H9 (cell line): ENCODE measurements around the gene TNFRSF21. TPM values are rescaled to one million over a fixed set of nuclear protein-coding genes. Genes with fewer than 3 reads are reported as not detected.

ENCODE experiments used
- DNase-seq: peaks from one replicate; pipeline ENCODE4 v3.0.0-alpha.2; 2017
- H2AFZ ChIP-seq: one replicate; pipeline ENCODE4 v1.6.1; 2013; ENCODE audit warnings: mild to moderate bottlenecking, low read length, control low read depth, moderate library complexity
- H2AK5ac ChIP-seq: 2 replicates; pipeline ENCODE4 v1.6.1; 2013; ENCODE audit warnings: low read length, control low read depth, mixed read lengths; ENCODE audit not compliant: insufficient read length
- H2BK120ac ChIP-seq: one replicate; pipeline ENCODE4 v1.6.1; 2013; ENCODE audit warnings: low read depth, mild to moderate bottlenecking, low read length, control low read depth, inconsistent platforms; ENCODE audit not compliant: poor library complexity, severe bottlenecking
- H2BK12ac ChIP-seq: 2 replicates; pipeline ENCODE4 v1.6.1; 2013; ENCODE audit warnings: low read length, control low read depth, mixed read lengths, low read depth; ENCODE audit not compliant: insufficient read length
- H2BK15ac ChIP-seq: 2 replicates; pipeline ENCODE4 v1.6.1; 2013; ENCODE audit warnings: low read depth, low read length, control low read depth
- H2BK20ac ChIP-seq: one replicate; pipeline ENCODE4 v1.6.1; 2013; ENCODE audit warnings: low read depth, mild to moderate bottlenecking, low read length, control low read depth, inconsistent platforms; ENCODE audit not compliant: poor library complexity, severe bottlenecking
- H2BK5ac ChIP-seq: 2 replicates; pipeline ENCODE4 v1.6.1; 2013; ENCODE audit warnings: low read length, control low read depth, mixed read lengths; ENCODE audit not compliant: insufficient read length
- H3K14ac ChIP-seq: 2 replicates; pipeline ENCODE4 v1.6.1; 2013; ENCODE audit warnings: low read length, control low read depth; ENCODE audit not compliant: insufficient read depth
- H3K18ac ChIP-seq: 2 replicates; pipeline ENCODE4 v1.6.1; 2013; ENCODE audit warnings: low read depth, mild to moderate bottlenecking, mixed read lengths, low read length, control low read depth; ENCODE audit not compliant: insufficient read length
- H3K23ac ChIP-seq: 2 replicates; pipeline ENCODE4 v1.6.1; 2013; ENCODE audit warnings: low read length, control low read depth, mixed read lengths, low read depth; ENCODE audit not compliant: insufficient read length
- H3K23me2 ChIP-seq: 2 replicates; pipeline ENCODE4 v1.6.1; 2013; ENCODE audit warnings: low read depth, mild to moderate bottlenecking, mixed read lengths, low read length, control low read depth; ENCODE audit not compliant: insufficient read length, poor library complexity, severe bottlenecking
- H3K27ac ChIP-seq: 2 replicates; pipeline ENCODE4 v1.5.1; 2013; ENCODE audit warnings: low read length, control low read depth, mixed read lengths, low read depth; ENCODE audit not compliant: insufficient read length
- H3K27me3 ChIP-seq: 2 replicates; pipeline ENCODE4 v1.6.1; 2013; ENCODE audit warnings: low read length, control low read depth, inconsistent platforms; ENCODE audit not compliant: insufficient read depth
- H3K4ac ChIP-seq: 2 replicates; pipeline ENCODE4 v1.6.1; 2013; ENCODE audit warnings: low read depth, mild to moderate bottlenecking, control low read depth, inconsistent platforms, low read length, moderate library complexity
- H3K4me1 ChIP-seq: 2 replicates; pipeline ENCODE4 v1.6.1; 2013; ENCODE audit warnings: low read length, control low read depth, inconsistent platforms; ENCODE audit not compliant: insufficient read depth
- H3K4me2 ChIP-seq: 2 replicates; pipeline ENCODE4 v1.6.1; 2013; ENCODE audit warnings: low read length, control low read depth, mixed read lengths; ENCODE audit not compliant: insufficient read length, insufficient read depth
- H3K56ac ChIP-seq: 2 replicates; pipeline ENCODE4 v1.6.1; 2013; ENCODE audit warnings: low read depth, mild to moderate bottlenecking, mixed read lengths, low read length, control low read depth; ENCODE audit not compliant: insufficient read length
- H3K79me1 ChIP-seq: 2 replicates; pipeline ENCODE4 v1.6.1; 2013; ENCODE audit warnings: low read depth, mild to moderate bottlenecking, moderate library complexity, low read length, control low read depth, inconsistent platforms; ENCODE audit not compliant: insufficient read depth, poor library complexity, severe bottlenecking
- H3K79me2 ChIP-seq: 2 replicates; pipeline ENCODE4 v1.6.1; 2013; ENCODE audit warnings: low read length, control low read depth, inconsistent platforms; ENCODE audit not compliant: insufficient read depth
- H3K9ac ChIP-seq: 2 replicates; pipeline ENCODE4 v1.6.1; 2013; ENCODE audit warnings: low read length, control low read depth, mixed read lengths; ENCODE audit not compliant: insufficient read length; ENCODE audit errors: extremely low read depth
- H3K9me3 ChIP-seq: one replicate; pipeline ENCODE4 v1.6.1; 2013; ENCODE audit warnings: low read depth, low read length, inconsistent platforms; ENCODE audit not compliant: control insufficient read depth
- H3T11ph ChIP-seq: one replicate; pipeline ENCODE4 v1.6.1; 2013; ENCODE audit warnings: mild to moderate bottlenecking, low read length, control low read depth, inconsistent platforms
- H4K20me1 ChIP-seq: one replicate; pipeline ENCODE4 v1.6.1; 2013; ENCODE audit not compliant: control insufficient read depth, insufficient read length, insufficient read depth
- H4K5ac ChIP-seq: 2 replicates; pipeline ENCODE4 v1.6.1; 2013; ENCODE audit warnings: low read depth, mild to moderate bottlenecking, mixed read lengths, low read length, control low read depth; ENCODE audit not compliant: insufficient read length
- H4K8ac ChIP-seq: replicated peaks from 2 replicates; pipeline ENCODE4 v1.6.1; 2013; ENCODE audit warnings: low read length, control low read depth, mixed read lengths, low read depth; ENCODE audit not compliant: insufficient read length
- H4K91ac ChIP-seq: 2 replicates; pipeline ENCODE4 v1.6.1; 2013; ENCODE audit warnings: low read depth, mild to moderate bottlenecking, moderate library complexity, mixed read lengths, low read length, control low read depth; ENCODE audit not compliant: insufficient read length
- H3K27ac Mint-ChIP-seq, 3 experiments: 2 replicates in 2 of 3; 3 replicates in 1 of 3; pipeline ENCODE4 v1.8.0; 2020 to 2021; ENCODE audit warnings: mixed read lengths in 3 of 3, mild to moderate bottlenecking in 1 of 3, moderate library complexity in 1 of 3
- H3K27me3 Mint-ChIP-seq: 2 replicates; pipeline ENCODE4 v1.8.0; 2021; ENCODE audit warnings: low read depth, mild to moderate bottlenecking, moderate library complexity, mixed read lengths
- H3K36me3 Mint-ChIP-seq, 3 experiments: 2 replicates in 2 of 3; 3 replicates in 1 of 3; pipeline ENCODE4 v1.8.0; 2020 to 2021; ENCODE audit warnings: low read depth in 3 of 3, mixed read lengths in 3 of 3; ENCODE audit not compliant: insufficient read depth in 1 of 3
- H3K4me1 Mint-ChIP-seq, 2 experiments: 2 replicates each; pipeline ENCODE4 v1.8.0; 2020; ENCODE audit warnings: mixed read lengths in 2 of 2
- H3K4me3 Mint-ChIP-seq, 2 experiments: 2 replicates in 1 of 2; 3 replicates in 1 of 2; pipeline ENCODE4 v1.8.0; 2020 to 2021; ENCODE audit warnings: mild to moderate bottlenecking in 2 of 2, mixed read lengths in 2 of 2, moderate library complexity in 1 of 2
- H3K9me3 Mint-ChIP-seq, 2 experiments: 2 replicates in 1 of 2; 3 replicates in 1 of 2; pipeline ENCODE4 v1.8.0; 2020; ENCODE audit warnings: mild to moderate bottlenecking in 2 of 2, mixed read lengths in 2 of 2, moderate library complexity in 1 of 2
- WGBS: extraction: QIAGEN DNeasy Blood & Tissue Kit; methylation state at CpG from one replicate; pipeline ENCODE4 v1.1.7; 2013; ENCODE audit warnings: missing lambda C conversion rate, low lambda C conversion rate, mixed read lengths; ENCODE audit not compliant: insufficient read length; ENCODE audit errors: extremely low coverage; 5-methylcytosine and 5-hydroxymethylcytosine counted together
- total RNA-seq: library from RNA; stranded (reverse); gene quantifications from 2 replicates; pipeline ENCODE4 v1.2.1, GENCODE V29; 2021
- TF ChIP-seq, protein P1 (sequence below): fragments of 200-600 bp; sonication (generic); conservative IDR thresholded peaks from 3 replicates; pipeline ENCODE4 v1.8.0; 2021; ENCODE audit warnings: antibody characterized with exemption, mild to moderate bottlenecking

The TNFRSF21 gene
- total RNA-seq, 1 experiment from 2014 or later, result 39.1 TPM

DNA sequence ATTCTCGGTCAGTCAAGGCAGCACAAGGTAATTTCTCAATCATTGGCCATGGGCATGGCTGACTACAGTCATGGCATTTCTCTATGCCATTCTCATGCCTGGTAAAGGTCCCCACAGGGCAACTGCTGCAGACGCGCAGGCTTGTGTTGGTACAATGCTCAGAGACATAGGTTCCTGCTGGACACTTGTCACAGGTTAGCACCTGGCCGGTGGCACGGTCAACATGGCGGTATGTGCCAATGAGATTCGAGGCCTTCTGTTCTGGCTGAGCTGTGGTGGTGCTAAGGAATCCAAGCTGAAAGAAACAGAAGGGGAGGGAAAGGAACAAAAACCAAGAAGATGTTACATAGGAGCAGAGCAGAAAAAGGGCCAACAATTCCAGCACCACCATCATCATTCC, 23.4 kb downstream of the TNFRSF21 start:
- no peak overlapping the region for H2BK5ac ChIP-seq
- H3K23me2 ChIP-seq, result no peaks in the 10 kb centered on the region
- H3K27me3 ChIP-seq, result no peaks in the 10 kb centered on the region
- no peak overlapping the region for H3K56ac ChIP-seq
- peaks cover 27 to 28% of the 10 kb centered on the region in 2 experiments for H3K4me1 Mint-ChIP-seq
- H2AFZ ChIP-seq, result no peak overlapping the region
- WGBS, result no CpG with 5 or more reads among the region's 7 CpGs
- no peak for DNase-seq
- no peak overlapping the region for H2AK5ac ChIP-seq
- H4K8ac ChIP-seq, result no peak overlapping the region
- no peak overlapping the region for H3K4me3 Mint-ChIP-seq
- H4K5ac ChIP-seq, result no peak overlapping the region
- no peak overlapping the region for H2BK20ac ChIP-seq
- H3K14ac ChIP-seq, result no peak overlapping the region
- H3K9me3 Mint-ChIP-seq, result no peaks in the 10 kb centered on the region
- no peak overlapping the region for H4K91ac ChIP-seq
- H3K27ac ChIP-seq, result no peak overlapping the region
- H2BK15ac ChIP-seq, result no peak overlapping the region
- H3K79me1 ChIP-seq, result peaks cover 7% of the 10 kb centered on the region
- H3K18ac ChIP-seq, result no peak overlapping the region
- H3K79me2 ChIP-seq, result peaks cover 7% of the 10 kb centered on the region; the same call in 1 of the 2 replicates
- no peak overlapping the region for H3T11ph ChIP-seq
- H3K36me3 Mint-ChIP-seq, result peaks cover 29 to 49% (median 46%) of the 10 kb centered on the region in 3 experiments
- H3K4me2 ChIP-seq, result no peak overlapping the region
- H2BK120ac ChIP-seq, result no peak overlapping the region
- H3K9ac ChIP-seq, result no peak overlapping the region
- TF ChIP-seq, protein P1, sequence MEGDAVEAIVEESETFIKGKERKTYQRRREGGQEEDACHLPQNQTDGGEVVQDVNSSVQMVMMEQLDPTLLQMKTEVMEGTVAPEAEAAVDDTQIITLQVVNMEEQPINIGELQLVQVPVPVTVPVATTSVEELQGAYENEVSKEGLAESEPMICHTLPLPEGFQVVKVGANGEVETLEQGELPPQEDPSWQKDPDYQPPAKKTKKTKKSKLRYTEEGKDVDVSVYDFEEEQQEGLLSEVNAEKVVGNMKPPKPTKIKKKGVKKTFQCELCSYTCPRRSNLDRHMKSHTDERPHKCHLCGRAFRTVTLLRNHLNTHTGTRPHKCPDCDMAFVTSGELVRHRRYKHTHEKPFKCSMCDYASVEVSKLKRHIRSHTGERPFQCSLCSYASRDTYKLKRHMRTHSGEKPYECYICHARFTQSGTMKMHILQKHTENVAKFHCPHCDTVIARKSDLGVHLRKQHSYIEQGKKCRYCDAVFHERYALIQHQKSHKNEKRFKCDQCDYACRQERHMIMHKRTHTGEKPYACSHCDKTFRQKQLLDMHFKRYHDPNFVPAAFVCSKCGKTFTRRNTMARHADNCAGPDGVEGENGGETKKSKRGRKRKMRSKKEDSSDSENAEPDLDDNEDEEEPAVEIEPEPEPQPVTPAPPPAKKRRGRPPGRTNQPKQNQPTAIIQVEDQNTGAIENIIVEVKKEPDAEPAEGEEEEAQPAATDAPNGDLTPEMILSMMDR, result no peak
- no peak overlapping the region for H3K4ac ChIP-seq
- H3K4me1 ChIP-seq, result peaks cover 1% of the 10 kb centered on the region; the same call in 1 of the 2 replicates
- no peaks in the 10 kb centered on the region for H3K27me3 Mint-ChIP-seq
- H4K20me1 ChIP-seq, result no peaks in the 10 kb centered on the region
- no peak overlapping the region for H2BK12ac ChIP-seq
- H3K23ac ChIP-seq, result no peak overlapping the region
- H3K27ac Mint-ChIP-seq, result peak overlapping the region in 1 of 3 experiments; percentile 52; a peak in 1 of 7 replicates
- H3K9me3 ChIP-seq, result no peaks in the 10 kb centered on the region
